ENCODE results near the gene GCNA.
"Not testable (repeated sequence)": the region's sequence is repeated elsewhere in the genome, so short reads cannot be mapped to it uniquely, and the experiment has no call there.

GCNA gene

GRCh38 chrX:71558920-71559319 is 19.3 kb upstream of the GCNA start:
- no peak for DNase-seq

- DNase-seq, result not testable (repeated sequence)
These were observed 18.5 kb upstream of the GCNA start for GRCh38 chrX:71559773-71560172.

GRCh38 chrX:71563921-71564320 is 14.3 kb upstream of the GCNA start:
- no peak for DNase-seq

- DNase-seq, result peak; percentile 10
These were observed 12.7 kb upstream of the GCNA start for GRCh38 chrX:71565474-71566041.

- DNase-seq, result not testable (repeated sequence)
These were observed 6.8 kb upstream of the GCNA start for GRCh38 chrX:71571390-71571789.

GRCh38 chrX:71573590-71573989 is 4.6 kb upstream of the GCNA start:
- DNase-seq, result no peak

- no peak for DNase-seq
These were observed 555 bp upstream of the GCNA start for GRCh38 chrX:71577682-71578081.

- no peak for DNase-seq
These were observed 1.1 kb downstream of the GCNA start for GRCh38 chrX:71579136-71579989.

- no peak for DNase-seq
These were observed 1.7 kb downstream of the GCNA start for GRCh38 chrX:71579990-71580380.

GRCh38 chrX:71581210-71581609 is 3.0 kb downstream of the GCNA start:
- no peak for DNase-seq

GRCh38 chrX:71586929-71587328 is 8.7 kb downstream of the GCNA start:
- no peak for DNase-seq

GRCh38 chrX:71593210-71593609 is 15.0 kb downstream of the GCNA start:
- DNase-seq, result not testable (repeated sequence)

GRCh38 chrX:71599965-71600364 is 21.7 kb downstream of the GCNA start:
- DNase-seq, result no peak

- DNase-seq, result no peak
These were observed 25.4 kb downstream of the GCNA start for GRCh38 chrX:71603618-71604017.

- DNase-seq, result no peak
These were observed 25.9 kb downstream of the GCNA start for GRCh38 chrX:71604141-71604540.

- no peak for DNase-seq
These were observed 26.7 kb downstream of the GCNA start for GRCh38 chrX:71604796-71605568.

GRCh38 chrX:71606536-71607216 is 28.4 kb downstream of the GCNA start:
- no peak for DNase-seq

GRCh38 chrX:71607488-71607887 is 29.3 kb downstream of the GCNA start:
- DNase-seq, result no peak

GRCh38 chrX:71609095-71609750 is 31.0 kb downstream of the GCNA start:
- DNase-seq, result no peak

GRCh38 chrX:71611736-71612135 is 33.5 kb downstream of the GCNA start:
- not testable (repeated sequence) for DNase-seq

GRCh38 chrX:71612256-71612655 is 34.0 kb downstream of the GCNA start:
- DNase-seq, result no peak

GRCh38 chrX:71615056-71615455 is 36.8 kb downstream of the GCNA start:
- no peak for DNase-seq
